HG02973 (cell line): ENCODE data around the gene TSC22D2.

Experiments used
- ATAC-seq: cut with Tn5 transposase; IDR thresholded peaks from one replicate; pipeline ENCODE4 v1.9.1; 2021; ENCODE audit warnings: moderate library complexity; ENCODE audit not compliant: unreplicated experiment

TSC22D2 gene

GRCh38 chr3:150384296-150385212 is 23.5 kb upstream of the TSC22D2 start:
- ATAC-seq = peak; percentile 98

GRCh38 chr3:150385296-150386242 is 22.5 kb upstream of the TSC22D2 start:
- ATAC-seq = peak; percentile 43

- ATAC-seq = no peak
These were observed 19.3 kb upstream of the TSC22D2 start for GRCh38 chr3:150388498-150389418.

- ATAC-seq = no peak
These were observed 18.0 kb upstream of the TSC22D2 start for GRCh38 chr3:150390087-150390486.

GRCh38 chr3:150391161-150391560 is 16.9 kb upstream of the TSC22D2 start:
- no peak for ATAC-seq

- ATAC-seq = no peak
These were observed 14.4 kb upstream of the TSC22D2 start for GRCh38 chr3:150393745-150394144.

GRCh38 chr3:150394606-150395005 is 13.5 kb upstream of the TSC22D2 start:
- no peak for ATAC-seq

- ATAC-seq = no peak
These were observed 11.6 kb upstream of the TSC22D2 start for GRCh38 chr3:150396491-150396890.

- ATAC-seq = no peak
These were observed 11.0 kb upstream of the TSC22D2 start for GRCh38 chr3:150396956-150397550.

GRCh38 chr3:150399060-150399459 is 9.0 kb upstream of the TSC22D2 start:
- ATAC-seq = no peak

GRCh38 chr3:150401285-150401684 is 6.8 kb upstream of the TSC22D2 start:
- no peak for ATAC-seq

- no peak for ATAC-seq
These were observed 5.9 kb upstream of the TSC22D2 start for GRCh38 chr3:150402217-150402616.

GRCh38 chr3:150404023-150404422 is 4.1 kb upstream of the TSC22D2 start:
- no peak for ATAC-seq

GRCh38 chr3:150407051-150407807 is 869 bp upstream of the TSC22D2 start:
- ATAC-seq = no peak

GRCh38 chr3:150407808-150408220 is 284 bp upstream of the TSC22D2 start:
- no peak for ATAC-seq

GRCh38 chr3:150409125-150409511 is 1.0 kb downstream of the TSC22D2 start:
- ATAC-seq = no peak

- ATAC-seq = peak; percentile 21
These were observed 1.6 kb downstream of the TSC22D2 start for GRCh38 chr3:150409512-150410310.

GRCh38 chr3:150410311-150411105 is 2.4 kb downstream of the TSC22D2 start:
- ATAC-seq = no peak
